ENCODE results near the gene THEMIS.
A peak's percentile ranks its signal among the peaks of the same experiment; 100 is the strongest.

The THEMIS gene

DNA sequence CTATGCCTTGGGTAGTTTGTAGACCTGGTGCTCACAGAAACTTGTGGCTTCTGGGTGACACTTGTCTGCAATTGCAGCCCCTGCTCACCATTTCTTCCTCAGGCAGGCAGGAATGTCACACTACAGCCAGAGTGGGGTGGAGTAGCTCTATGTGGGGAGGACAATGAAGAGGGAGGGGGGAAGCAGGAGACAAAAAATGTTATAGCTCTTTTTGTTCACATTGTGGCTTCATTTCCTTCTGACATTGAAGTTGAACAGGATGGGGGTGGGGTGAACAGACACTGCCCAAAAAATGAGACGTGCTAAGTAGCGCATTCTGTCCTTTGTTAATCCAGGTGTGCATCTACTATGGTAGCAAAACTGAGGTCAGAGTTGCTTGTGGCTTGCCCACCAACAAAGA lies at the start of gene THEMIS:
Gene THEMIS, minus strand, starts transcription at position 124 of the 400 bp plus-strand sequence. CDS start 126 bp downstream, outside the sequence.
- TF ChIP-seq, protein P1, sequence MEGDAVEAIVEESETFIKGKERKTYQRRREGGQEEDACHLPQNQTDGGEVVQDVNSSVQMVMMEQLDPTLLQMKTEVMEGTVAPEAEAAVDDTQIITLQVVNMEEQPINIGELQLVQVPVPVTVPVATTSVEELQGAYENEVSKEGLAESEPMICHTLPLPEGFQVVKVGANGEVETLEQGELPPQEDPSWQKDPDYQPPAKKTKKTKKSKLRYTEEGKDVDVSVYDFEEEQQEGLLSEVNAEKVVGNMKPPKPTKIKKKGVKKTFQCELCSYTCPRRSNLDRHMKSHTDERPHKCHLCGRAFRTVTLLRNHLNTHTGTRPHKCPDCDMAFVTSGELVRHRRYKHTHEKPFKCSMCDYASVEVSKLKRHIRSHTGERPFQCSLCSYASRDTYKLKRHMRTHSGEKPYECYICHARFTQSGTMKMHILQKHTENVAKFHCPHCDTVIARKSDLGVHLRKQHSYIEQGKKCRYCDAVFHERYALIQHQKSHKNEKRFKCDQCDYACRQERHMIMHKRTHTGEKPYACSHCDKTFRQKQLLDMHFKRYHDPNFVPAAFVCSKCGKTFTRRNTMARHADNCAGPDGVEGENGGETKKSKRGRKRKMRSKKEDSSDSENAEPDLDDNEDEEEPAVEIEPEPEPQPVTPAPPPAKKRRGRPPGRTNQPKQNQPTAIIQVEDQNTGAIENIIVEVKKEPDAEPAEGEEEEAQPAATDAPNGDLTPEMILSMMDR (IDR thresholded peaks at IDR 0.05), result no peak
- Mint-ChIP-seq H3K4me1 (no peaks in the 10 kb centered on the region), H3K4me3 (no peak within 1 kb of the TSS), H3K27ac (peak within 1 kb of the TSS; percentile 20), H3K9me3 (no peaks in the 10 kb centered on the region), H3K27me3 (ENCODE audit: low read depth, poor library complexity) (peaks cover 5% of the 10 kb centered on the region), H3K36me3 (ENCODE audit: low read depth) (no peaks in the 10 kb centered on the region)
- DNase-seq, result no peak

DNA sequence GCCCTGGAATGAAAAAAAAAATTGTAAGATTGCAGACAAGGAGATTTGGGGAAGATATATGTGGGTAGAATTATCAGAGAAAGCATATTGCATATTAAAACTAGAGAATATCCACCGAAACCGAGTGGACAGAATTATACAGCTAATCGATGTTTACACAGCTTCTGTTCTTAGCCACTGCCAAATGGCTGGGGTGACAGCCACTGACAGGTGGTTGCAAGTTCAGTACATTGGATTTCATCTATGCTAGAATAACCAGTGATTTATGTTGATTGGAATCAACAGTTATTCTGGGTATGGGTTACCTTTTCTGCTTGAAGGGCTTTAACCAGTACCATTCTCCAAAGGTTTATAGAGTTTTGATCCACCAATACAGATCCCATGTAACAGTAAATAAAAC lies 48.4 kb upstream of the THEMIS start:
- TF ChIP-seq, protein P1 (IDR thresholded peaks at IDR 0.05), result no peak
- Mint-ChIP-seq H3K9me3 (no peaks in the 10 kb centered on the region), H3K36me3 (ENCODE audit: low read depth) (no peaks in the 10 kb centered on the region), H3K4me1 (no peaks in the 10 kb centered on the region), H3K27me3 (ENCODE audit: low read depth, poor library complexity) (no peaks in the 10 kb centered on the region), H3K27ac (no peak overlapping the region), H3K4me3 (no peak overlapping the region)
- DNase-seq, result no peak

DNA sequence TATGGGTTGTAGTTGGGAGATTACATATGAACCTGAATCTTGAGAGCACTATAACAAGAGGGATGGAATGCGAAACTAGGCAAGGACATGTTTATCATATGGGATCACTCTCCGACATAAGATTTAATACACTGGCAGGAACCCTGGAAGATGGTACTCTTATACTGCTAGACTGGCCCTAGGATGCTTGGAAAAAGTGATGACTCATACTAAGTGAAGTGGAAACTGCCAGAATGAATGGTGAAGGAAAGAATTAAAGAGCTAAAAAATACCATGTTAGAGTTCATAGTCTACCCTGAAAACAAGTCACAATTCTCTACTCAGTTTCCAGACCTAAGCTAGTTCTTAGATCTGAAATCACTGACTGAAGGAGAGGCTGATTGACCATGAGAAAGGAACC lies 45.5 kb upstream of the THEMIS start:
- Mint-ChIP-seq H3K27me3 (ENCODE audit: low read depth, poor library complexity) (no peaks in the 10 kb centered on the region), H3K4me1 (no peaks in the 10 kb centered on the region), H3K9me3 (no peaks in the 10 kb centered on the region), H3K4me3 (no peak overlapping the region), H3K27ac (no peak overlapping the region), H3K36me3 (ENCODE audit: low read depth) (no peaks in the 10 kb centered on the region)
- no peak for DNase-seq
- TF ChIP-seq, protein P1 (IDR thresholded peaks at IDR 0.05), result no peak

DNA sequence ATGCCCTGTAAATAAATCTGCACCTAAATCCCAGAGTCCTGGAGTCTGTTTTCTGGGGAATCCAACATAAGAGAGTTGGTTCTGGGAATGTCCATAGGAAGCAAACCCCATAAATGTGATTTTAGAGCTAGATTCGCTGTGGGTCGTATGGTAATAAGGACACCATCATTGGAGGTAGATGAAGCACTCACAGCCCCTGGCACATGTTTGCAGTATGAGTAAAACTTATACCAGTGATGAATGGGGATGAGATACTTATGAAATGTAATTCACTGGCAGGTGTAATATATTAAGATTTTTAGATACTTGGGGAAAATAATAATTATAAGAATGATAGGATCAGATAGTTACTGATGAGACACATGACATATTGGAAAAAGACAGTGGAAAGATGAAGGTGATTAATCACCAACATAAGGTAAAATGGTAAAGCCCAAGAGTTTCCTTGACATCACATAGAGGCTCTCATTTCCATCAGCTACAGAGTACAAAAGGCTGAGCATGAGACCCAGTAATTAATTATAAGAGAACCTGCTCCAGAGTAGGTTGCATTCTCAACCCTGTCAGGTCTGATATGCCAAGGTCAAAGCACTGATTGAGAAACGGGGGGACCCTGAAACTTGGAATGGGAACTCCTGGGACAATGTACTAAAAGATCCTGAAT lies 44.7 kb upstream of the THEMIS start:
- TF ChIP-seq, protein P1 (IDR thresholded peaks at IDR 0.05), result no peak
- H3K27me3 Mint-ChIP-seq (ENCODE audit: low read depth, poor library complexity), result no peaks in the 10 kb centered on the region
- H3K36me3 Mint-ChIP-seq (ENCODE audit: low read depth), result no peaks in the 10 kb centered on the region
- H3K27ac Mint-ChIP-seq, result no peak overlapping the region
- H3K4me1 Mint-ChIP-seq, result no peaks in the 10 kb centered on the region
- no peak overlapping the region for H3K4me3 Mint-ChIP-seq
- no peaks in the 10 kb centered on the region for H3K9me3 Mint-ChIP-seq
- no peak for DNase-seq

DNA sequence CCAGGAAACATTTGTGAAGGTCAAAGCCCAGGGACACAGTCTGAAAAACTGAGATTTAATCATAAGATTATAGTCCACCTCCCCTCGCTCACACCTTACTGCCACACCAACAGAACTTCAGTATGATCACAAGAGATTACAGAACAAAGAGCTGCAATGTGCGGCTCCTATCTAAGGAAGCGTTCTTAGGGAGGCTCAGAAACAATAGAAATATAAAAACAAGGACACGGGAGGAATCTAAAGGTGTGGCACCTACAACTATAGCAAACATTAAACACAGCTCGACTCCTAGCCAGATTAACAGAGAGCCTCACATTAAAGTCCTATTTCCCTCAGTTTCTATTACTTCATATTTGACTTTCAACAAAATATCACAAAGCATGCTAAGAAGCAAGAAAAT lies 40.4 kb upstream of the THEMIS start:
- H3K9me3 Mint-ChIP-seq, result no peaks in the 10 kb centered on the region
- H3K27ac Mint-ChIP-seq, result no peak overlapping the region
- H3K4me1 Mint-ChIP-seq, result no peaks in the 10 kb centered on the region
- H3K4me3 Mint-ChIP-seq, result no peak overlapping the region
- TF ChIP-seq, protein P1 (IDR thresholded peaks at IDR 0.05), result no peak
- no peak for DNase-seq
- H3K36me3 Mint-ChIP-seq (ENCODE audit: low read depth), result no peaks in the 10 kb centered on the region
- no peaks in the 10 kb centered on the region for H3K27me3 Mint-ChIP-seq (ENCODE audit: low read depth, poor library complexity)

DNA sequence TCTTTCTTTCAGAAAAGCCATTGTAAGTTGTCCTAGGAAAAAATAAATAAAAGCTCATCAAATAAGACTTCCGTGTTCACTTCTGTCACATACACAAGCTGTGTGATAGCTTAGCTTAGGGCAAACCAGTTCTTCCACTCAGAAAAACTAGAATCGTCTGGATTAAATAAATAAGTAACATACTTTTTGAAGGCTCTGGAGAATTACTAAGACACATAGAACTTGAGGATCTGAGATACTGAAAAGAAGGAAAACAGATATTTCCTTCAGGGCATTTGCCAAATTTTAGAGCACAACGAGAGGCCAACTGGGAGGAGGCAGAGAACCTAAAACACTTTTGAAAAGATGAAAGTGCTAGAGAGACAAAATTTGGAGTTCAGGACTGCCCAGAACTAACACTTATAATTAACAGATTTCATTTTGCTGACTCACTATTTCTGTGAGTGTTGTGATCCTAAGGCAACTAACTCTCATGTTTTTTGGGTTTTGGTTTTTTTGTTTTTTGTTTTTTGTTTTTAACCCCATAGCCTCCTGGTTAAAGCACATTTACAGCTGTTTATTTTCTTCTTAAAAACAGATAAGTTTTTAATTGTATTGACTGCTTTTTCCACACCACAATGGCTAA lies 38.7 kb upstream of the THEMIS start:
- no peaks in the 10 kb centered on the region for H3K9me3 Mint-ChIP-seq
- no peaks in the 10 kb centered on the region for H3K4me1 Mint-ChIP-seq
- H3K27ac Mint-ChIP-seq, result peak overlapping the region; percentile 66
- TF ChIP-seq, protein P1 (IDR thresholded peaks at IDR 0.05), result no peak
- H3K27me3 Mint-ChIP-seq (ENCODE audit: low read depth, poor library complexity), result no peaks in the 10 kb centered on the region
- H3K4me3 Mint-ChIP-seq, result no peak overlapping the region
- no peak for DNase-seq
- no peaks in the 10 kb centered on the region for H3K36me3 Mint-ChIP-seq (ENCODE audit: low read depth)

Measured in nephron progenitor cell (in vitro differentiated cells).